ENCODE measurements around the gene FAM20C. TPM values are rescaled to one million over a fixed set of nuclear protein-coding genes. Genes with fewer than 3 reads are reported as not detected.
A peak's percentile ranks its signal among the peaks of the same experiment; 100 is the strongest.

FAM20C gene
- total RNA-seq, 1 donor from 2014 or later, result 21.9 TPM

DNA sequence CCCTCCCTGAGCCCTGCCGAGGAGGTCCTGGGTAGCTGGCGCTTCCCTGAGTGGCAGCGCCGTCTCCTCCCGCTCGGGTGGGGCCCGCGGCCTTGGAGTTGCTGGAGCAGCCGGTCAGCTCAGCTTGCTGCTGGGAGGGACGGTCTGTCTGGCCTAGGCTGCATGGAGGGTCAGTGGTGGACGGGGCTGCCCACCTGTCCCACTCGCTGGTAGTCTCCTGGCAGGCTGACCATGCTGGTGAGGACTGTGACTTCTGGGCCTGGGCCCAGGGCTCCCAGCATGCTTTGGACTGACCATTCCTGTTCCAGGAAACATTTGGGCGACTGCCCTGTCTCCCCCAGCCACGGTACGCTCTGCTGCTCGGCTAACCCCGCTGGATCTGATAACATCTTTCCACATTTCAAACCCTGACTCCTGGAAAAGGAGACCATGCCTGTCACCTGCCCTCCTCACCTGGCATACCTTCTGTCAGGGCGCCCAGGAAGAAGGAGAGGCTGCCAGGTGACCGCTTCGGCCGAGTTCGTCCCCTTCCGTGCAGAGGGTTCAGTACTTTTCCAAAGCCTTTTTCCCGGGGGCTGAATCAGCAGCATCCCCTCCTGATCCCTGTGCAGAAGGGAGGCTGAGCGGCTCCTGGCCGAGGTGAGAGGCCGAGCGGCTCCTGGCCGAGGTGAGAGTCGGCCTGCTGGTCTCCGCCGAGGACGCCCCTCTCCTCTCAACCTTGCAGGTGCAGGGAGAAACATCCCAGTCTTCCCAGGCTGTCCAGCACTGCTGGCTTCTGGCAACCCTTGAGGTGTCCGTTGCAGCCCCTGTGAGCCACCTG, 43.4 kb downstream of the FAM20C start:
- H3K9me3 Mint-ChIP-seq, result no peaks in the 10 kb centered on the region
- H3K27me3 Mint-ChIP-seq (ENCODE audit: low read depth), result no peaks in the 10 kb centered on the region
- no peaks in the 10 kb centered on the region for H3K36me3 Mint-ChIP-seq (ENCODE audit: low read depth)
- DNase-seq (ENCODE audit: low read depth, low spot score), result no peak
- H3K27ac Mint-ChIP-seq (ENCODE audit: unreplicated experiment), result no peak overlapping the region
- H3K4me1 Mint-ChIP-seq, result peaks cover under 1% of the 10 kb centered on the region
- TF ChIP-seq, protein P1, sequence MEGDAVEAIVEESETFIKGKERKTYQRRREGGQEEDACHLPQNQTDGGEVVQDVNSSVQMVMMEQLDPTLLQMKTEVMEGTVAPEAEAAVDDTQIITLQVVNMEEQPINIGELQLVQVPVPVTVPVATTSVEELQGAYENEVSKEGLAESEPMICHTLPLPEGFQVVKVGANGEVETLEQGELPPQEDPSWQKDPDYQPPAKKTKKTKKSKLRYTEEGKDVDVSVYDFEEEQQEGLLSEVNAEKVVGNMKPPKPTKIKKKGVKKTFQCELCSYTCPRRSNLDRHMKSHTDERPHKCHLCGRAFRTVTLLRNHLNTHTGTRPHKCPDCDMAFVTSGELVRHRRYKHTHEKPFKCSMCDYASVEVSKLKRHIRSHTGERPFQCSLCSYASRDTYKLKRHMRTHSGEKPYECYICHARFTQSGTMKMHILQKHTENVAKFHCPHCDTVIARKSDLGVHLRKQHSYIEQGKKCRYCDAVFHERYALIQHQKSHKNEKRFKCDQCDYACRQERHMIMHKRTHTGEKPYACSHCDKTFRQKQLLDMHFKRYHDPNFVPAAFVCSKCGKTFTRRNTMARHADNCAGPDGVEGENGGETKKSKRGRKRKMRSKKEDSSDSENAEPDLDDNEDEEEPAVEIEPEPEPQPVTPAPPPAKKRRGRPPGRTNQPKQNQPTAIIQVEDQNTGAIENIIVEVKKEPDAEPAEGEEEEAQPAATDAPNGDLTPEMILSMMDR (conservative IDR thresholded peaks at IDR 0.05), result no peak
- no peak overlapping the region for H3K4me3 Mint-ChIP-seq

DNA sequence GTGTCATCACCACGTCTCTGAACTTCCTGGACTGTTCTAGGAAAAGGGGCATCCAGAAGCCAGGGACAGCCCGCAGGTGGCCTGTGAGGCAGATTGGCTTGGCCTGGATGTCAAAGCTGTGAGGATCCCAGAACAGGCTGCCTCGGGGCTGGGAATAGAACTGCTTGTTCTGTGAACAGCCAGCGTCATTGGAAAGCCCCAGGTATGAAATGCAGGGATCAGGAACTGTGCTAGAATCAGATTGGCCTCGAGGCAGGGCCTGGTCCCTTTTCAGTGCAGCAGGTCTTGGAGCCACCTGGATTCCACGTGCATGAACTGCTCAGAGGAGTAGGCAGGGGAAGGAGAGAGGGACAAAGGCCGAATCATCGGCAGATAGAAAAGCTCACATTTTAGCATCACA, 44.6 kb downstream of the FAM20C start:
- no peaks in the 10 kb centered on the region for H3K27me3 Mint-ChIP-seq (ENCODE audit: low read depth)
- DNase-seq (ENCODE audit: low read depth, low spot score), result no peak
- H3K36me3 Mint-ChIP-seq (ENCODE audit: low read depth), result peaks cover 2% of the 10 kb centered on the region
- TF ChIP-seq, protein P1 (conservative IDR thresholded peaks at IDR 0.05), result no peak
- H3K27ac Mint-ChIP-seq (ENCODE audit: unreplicated experiment), result no peak overlapping the region
- no peaks in the 10 kb centered on the region for H3K9me3 Mint-ChIP-seq
- H3K4me3 Mint-ChIP-seq, result no peak overlapping the region
- peaks cover 8% of the 10 kb centered on the region for H3K4me1 Mint-ChIP-seq

DNA sequence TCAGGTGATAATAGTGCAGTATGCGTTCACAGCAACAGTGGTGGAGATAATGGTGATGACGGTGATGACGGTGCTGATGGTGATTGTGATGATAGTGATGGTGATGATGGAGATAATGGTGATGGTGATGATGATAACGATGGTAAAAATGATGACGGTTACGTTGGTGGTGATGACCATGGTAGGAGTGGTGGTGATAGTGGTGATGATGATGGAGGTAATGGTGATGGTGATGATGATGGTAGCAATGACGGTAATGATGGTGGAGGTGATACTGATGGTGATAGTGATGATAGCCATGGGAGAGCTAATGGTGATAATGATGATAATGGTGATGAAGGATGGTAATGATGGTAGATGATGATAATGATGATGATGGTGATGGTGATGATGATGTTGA, 45.0 kb downstream of the FAM20C start:
- TF ChIP-seq, protein P1 (conservative IDR thresholded peaks at IDR 0.05), result no peak

DNA sequence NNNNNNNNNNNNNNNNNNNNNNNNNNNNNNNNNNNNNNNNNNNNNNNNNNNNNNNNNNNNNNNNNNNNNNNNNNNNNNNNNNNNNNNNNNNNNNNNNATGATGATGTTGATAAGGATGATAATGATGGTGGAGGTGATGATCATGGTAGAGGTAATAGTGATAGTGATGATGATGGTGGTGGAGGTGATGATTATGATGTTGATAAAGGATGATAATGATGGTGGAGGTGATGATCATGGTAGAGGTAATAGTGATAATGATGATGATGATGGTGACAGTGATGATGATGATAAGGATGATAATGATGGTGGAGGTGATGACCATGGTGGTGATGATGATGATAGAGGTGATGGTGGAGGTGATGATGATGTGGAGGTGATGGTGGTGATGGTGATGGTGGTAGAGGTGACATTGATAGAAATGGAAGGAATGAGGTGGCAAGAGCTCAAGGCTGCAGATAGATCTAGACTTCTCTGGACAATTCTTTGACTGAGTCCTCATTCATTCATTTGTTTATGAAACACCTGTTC, 47.8 kb downstream of the FAM20C start:
- Mint-ChIP-seq H3K27ac (ENCODE audit: unreplicated experiment) (no peak overlapping the region), H3K4me3 (no peak overlapping the region), H3K4me1 (peaks cover 8% of the 10 kb centered on the region), H3K9me3 (no peaks in the 10 kb centered on the region), H3K27me3 (ENCODE audit: low read depth) (no peaks in the 10 kb centered on the region), H3K36me3 (ENCODE audit: low read depth) (peaks cover 2% of the 10 kb centered on the region)
- TF ChIP-seq, protein P1 (conservative IDR thresholded peaks at IDR 0.05), result no peak
- no peak for DNase-seq (ENCODE audit: low read depth, low spot score)

More for the DNA sequence above, 45.0 kb downstream of the FAM20C start:
- Mint-ChIP-seq H3K4me1 (peaks cover 8% of the 10 kb centered on the region), H3K36me3 (ENCODE audit: low read depth) (peaks cover 2% of the 10 kb centered on the region), H3K27ac (ENCODE audit: unreplicated experiment) (no peak overlapping the region), H3K27me3 (ENCODE audit: low read depth) (no peaks in the 10 kb centered on the region), H3K9me3 (no peaks in the 10 kb centered on the region), H3K4me3 (no peak overlapping the region)
- DNase-seq (ENCODE audit: low read depth, low spot score), result no peak

DNA sequence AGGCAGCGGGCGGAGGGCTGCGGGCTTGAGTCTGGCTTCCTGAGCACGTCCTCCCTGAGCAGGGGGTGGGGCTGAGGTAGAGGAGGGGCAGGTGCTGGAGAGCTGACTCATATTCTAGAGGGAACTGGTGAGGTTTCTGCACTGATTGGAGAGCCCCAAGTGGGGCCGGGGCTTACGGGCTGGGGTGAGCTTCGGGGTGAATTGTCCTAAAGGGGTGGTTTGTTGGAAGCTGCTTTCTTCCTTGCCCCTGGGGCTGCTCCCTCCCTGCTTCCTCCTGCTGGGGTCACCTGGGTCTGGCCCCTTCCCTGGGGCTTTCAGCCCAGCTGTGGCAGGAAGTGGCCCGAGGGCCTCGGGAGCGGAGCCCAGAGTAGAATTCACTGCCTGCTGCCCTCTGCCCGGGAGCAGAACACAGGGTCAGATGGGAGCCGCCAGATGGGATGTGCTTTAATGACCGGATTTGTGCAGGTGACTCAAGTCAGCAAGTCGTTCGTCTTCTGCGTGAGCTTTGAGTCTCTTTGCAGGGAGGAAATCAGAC, 48.6 kb downstream of the FAM20C start:
- H3K4me1 Mint-ChIP-seq, result peaks cover 8% of the 10 kb centered on the region

More for the DNA sequence above, 48.6 kb downstream of the FAM20C start:
- Mint-ChIP-seq H3K4me3 (no peak overlapping the region), H3K27me3 (ENCODE audit: low read depth) (no peaks in the 10 kb centered on the region), H3K27ac (ENCODE audit: unreplicated experiment) (peak overlapping the region; percentile 87), H3K9me3 (no peaks in the 10 kb centered on the region), H3K36me3 (ENCODE audit: low read depth) (peaks cover 2% of the 10 kb centered on the region)
- no peak for DNase-seq (ENCODE audit: low read depth, low spot score)
- TF ChIP-seq, protein P1 (conservative IDR thresholded peaks at IDR 0.05), result no peak
